Activated T-helper 1 cell treated with anti-CD3 and anti-CD28 coated beads, Interleukin-2, amount 50 U/mL, for 16 hours (primary cell): ENCODE measurements around the gene GTF2A1L.
"Not testable (repeated sequence)": the region's sequence is repeated elsewhere in the genome, so short reads cannot be mapped to it uniquely, and the experiment has no call there.

Experiments
- DNase-seq, 2 donors: peaks; one replicate each; pipeline ENCODE4 v3.0.0-alpha.2; 2020; ENCODE audit warnings: low read depth in 1 of 2, low spot score in 1 of 2

Gene GTF2A1L

DNA sequence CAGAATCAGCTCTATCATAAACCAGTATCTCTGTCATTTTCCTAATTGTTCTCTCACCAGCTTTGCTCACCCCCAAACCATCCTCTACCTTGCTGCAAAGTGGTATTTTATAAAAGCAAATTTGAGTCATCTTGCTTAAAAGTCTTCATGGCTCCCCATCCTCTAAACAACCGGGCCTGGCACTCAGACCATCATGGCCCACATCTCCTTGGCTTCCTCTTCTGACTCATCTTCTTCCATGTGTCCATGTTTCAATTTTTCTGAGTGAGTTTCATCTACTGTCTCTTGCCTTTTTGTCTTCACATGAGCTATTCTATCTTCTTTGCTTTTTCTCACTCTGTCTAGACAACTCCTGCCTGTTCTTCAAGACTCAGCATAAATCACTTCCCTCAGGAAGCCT lies 79.2 kb downstream of the GTF2A1L start:
- no peak for DNase-seq

DNA sequence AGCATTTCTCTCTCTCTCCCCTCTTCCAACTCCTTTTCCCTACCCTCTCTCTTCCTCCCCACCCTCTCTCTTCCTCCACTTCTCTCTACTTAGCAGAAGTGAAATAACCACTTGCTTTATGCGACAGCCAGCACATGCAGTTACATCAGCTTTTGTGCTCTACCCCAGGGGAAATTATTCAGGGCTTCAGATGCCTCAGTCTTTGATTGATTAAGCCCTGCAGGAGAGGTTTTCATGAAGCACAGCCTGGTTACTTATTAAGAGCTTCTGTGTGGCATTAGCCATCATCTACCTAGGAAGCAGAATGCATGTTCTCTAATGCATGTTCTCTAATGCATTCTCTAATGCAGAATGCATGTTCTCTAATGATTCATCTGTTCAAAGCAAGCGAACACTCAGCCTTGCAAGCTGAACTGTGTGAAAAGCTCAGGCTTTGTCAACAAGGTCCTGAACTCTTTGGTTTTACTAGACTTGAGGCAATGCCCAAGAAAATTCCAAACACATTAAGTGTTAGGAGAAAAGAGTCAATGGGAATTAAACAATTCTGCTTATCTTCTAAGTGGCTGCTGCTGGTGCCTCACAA lies 81.8 kb downstream of the GTF2A1L start:
- no peak for DNase-seq

- not testable (repeated sequence) for DNase-seq
These were observed 86.0 kb downstream of the GTF2A1L start for GRCh38 chr2:48703621-48704020.

DNA sequence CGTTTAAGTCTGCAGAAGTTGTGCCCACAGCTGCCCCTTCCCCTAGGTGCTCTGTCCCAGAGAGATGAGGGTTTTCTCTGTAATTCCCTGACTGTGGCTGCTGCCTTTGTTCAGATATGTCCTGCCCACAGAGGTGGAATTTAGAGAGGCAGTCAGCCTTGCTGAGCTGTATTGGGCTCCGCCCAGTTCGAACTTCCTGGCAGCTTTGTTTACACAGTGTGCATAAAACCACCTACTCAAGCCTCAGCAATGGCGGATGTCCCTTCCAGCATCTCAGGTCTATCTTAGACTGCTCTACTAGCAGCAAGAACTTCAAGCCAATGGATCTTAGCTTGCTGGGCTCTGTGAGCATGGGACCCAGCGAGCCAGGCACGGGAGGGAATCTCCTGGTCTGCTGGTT lies 89.8 kb downstream of the GTF2A1L start:
- no peak for DNase-seq

- no peak for DNase-seq
These were observed 91.7 kb downstream of the GTF2A1L start for GRCh38 chr2:48709096-48710034.

- DNase-seq = no peak
These were observed 93.7 kb downstream of the GTF2A1L start for GRCh38 chr2:48711343-48711742.

DNA sequence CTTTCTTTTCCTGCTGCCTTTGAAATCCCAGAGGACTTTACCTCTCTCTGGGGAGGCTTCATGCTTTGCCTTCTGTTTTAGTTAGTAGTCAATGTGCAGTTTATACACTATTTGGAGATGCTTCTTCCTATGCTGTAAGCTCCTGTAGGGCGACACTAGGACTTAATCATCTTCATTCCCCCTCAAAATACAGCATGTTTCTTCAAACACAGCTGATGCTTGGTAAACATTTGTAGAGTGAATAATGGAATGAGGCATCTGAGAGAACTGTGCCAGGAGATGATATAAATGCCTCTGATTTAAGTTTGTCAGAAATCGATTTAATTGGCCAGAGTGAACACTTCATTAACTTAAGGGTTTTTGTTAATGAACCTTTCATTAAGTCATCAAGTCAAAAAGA lies 94.5 kb downstream of the GTF2A1L start:
- no peak for DNase-seq

GRCh38 chr2:48713647-48714046 lies 96.0 kb downstream of the GTF2A1L start:
- DNase-seq = no peak

DNA sequence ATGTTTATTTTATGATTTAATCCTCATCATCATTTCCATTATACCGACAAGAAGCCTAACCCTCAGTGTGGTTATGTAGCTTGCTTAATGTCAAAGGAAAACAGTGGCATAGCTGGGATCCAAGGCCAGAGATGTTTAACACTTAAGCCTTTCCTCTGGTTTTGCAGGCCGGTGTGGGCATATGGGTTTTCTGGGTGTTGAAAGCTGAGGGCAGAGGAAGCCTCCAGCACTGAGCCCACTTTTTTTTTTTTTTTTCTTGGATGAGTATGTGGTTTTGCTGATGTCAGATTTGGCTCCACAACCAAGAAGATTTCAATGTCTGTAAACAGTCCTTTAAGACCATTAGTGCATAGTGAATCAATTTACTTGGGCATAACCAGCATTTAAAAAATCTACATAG lies 96.6 kb downstream of the GTF2A1L start:
- no peak for DNase-seq

GRCh38 chr2:48715042-48715899 lies 97.6 kb downstream of the GTF2A1L start:
- no peak for DNase-seq

- DNase-seq = no peak
These were observed 98.3 kb downstream of the GTF2A1L start for GRCh38 chr2:48715956-48716355.

DNA sequence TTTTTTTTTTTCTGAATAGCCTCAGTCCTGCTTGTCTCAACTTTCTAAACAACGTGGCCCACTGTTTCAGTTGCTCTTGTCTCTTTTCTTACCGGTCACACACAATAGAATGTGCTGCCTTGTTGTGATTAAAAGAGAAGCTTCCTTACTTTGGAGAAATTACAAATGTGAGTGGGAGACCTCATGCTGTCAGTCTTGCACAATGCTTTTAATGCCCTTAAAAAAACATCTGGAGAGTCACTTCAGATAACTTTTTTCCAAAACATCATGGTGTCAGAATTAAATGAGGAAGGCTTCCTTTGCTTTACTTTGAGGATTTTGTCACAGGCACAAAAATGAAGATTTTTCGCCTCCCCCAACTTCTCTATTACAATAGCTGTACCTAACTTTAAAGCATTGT lies 100.2 kb downstream of the GTF2A1L start:
- DNase-seq = no peak

- DNase-seq = no peak
These were observed 102.0 kb downstream of the GTF2A1L start for GRCh38 chr2:48719480-48720177.

DNA sequence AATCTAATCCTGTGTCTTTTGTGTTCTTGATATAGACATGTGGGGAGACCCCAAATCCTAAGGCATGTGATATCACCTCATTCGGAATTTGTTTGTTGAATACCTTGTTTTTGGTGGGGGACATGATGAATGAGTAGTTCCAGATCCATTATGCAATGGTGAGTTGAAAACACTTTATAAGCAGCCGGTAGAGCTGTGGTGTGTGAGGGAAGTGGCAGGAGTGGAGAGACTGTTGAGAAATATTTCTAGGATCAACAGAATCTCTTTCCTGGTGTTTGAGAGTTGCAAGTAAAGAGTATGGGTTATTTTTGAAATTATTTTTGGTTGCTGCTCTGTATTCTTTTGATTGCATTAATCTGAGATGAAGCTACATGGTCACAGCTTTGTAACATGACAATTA lies 103.5 kb downstream of the GTF2A1L start:
- no peak for DNase-seq

GRCh38 chr2:48722391-48722790 lies 104.7 kb downstream of the GTF2A1L start:
- no peak for DNase-seq

GRCh38 chr2:48723129-48723528 lies 105.5 kb downstream of the GTF2A1L start:
- DNase-seq = no peak

DNA sequence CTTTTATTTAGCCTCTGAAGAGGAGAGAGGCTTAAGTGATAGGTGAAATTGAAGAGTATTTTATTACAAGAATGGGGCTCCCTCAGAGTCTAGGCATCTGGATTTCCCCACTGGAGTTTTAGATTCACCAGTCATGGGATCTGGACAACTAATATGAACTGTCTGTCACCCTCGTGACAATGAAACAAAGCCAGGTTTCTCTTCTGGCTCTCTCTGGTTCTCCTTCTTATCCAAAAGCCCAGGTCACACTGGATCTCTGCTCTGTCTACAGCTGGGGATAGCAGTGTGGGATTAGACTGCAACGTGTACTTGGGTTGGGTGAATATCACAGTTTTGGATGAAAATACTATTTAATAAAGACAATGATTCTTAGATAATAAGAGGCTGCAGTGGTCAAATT lies 106.6 kb downstream of the GTF2A1L start:
- DNase-seq = no peak

DNA sequence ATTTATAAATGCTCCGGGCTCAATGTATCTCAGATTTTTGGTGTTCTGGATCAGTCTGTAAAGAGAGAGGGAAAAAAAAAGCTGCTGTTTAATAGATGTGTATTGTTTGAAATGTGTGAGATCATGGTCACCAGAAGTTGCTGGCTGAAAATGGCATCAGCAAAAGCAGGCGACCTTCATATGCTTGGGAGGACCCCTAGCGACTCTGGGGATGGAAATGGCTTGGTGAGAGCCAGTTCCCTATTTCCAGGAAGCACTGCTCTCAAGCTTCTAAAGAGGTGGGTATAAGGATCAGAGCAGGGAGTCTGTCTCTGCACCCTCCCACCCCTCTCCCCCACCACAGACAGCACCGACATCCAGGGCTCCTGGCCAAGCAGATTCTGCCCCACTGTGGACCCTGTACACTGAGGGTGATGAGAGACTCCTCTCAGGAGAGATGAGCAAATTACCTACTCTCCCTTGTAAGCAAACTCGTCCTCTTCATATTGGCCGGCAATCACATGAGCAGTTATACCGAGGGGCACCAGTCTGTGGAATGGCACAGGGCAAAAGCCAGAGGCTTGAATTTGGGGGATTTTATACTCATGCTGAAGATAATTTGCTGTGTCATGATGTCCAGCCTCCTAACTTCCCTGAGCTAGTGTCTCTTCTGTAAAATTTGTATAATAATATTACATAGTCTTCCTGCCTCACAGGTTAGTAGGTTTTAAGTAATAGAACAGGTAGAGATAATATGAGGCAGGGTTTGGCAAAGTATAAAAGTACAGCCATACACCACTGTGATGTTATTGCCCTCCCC lies 108.2 kb downstream of the GTF2A1L start:
- no peak for DNase-seq

DNA sequence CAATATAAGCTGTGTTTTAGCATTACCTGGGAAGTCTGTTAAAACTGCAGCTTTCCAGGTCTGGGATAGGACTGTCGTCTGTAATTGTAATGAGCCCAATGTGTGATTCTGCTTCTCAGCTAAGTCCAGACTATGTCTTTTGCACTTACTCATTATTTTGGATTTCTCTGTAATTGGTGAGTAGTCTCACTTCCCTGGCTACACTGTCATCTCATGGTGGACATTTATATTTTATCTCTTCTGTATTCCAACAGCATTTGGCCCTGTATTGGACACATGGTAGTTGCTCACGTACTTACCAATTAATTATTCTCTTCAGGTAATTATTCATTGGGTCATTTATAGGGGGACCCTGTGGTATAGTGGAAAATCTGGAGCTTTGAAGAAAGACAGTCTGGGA lies 109.9 kb downstream of the GTF2A1L start:
- DNase-seq = no peak

DNA sequence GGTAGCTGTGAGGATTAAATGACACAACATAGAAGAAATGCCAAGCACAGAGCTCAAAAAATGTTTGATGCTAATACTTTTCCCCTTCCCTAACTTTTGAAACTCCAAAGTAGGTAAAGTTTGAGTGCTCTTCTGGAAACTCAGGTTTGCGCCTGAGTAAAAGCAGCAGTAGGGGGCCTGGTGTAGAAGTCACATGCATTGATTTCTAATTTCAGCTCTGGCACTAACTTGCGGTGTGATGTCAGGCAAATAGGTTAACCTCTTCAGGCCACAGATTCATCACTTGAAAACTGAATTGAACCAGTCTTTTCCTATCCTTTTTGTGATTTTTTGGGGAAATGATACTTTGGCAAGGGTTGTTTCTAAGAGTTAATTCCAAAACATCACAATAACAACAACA lies 110.6 kb downstream of the GTF2A1L start:
- no peak for DNase-seq
